HepG2 (cell line): Measurements from ENCODE around the gene ABCG8. TPM values are rescaled to one million over a fixed set of nuclear protein-coding genes. Genes with fewer than 3 reads are reported as not detected.

Experiments used
- REPIN1 ChIP-seq: sonication (generic); formaldehyde crosslinking; IDR thresholded peaks from 2 replicates; pipeline ENCODE4 v1.8.0; 2022; ENCODE audit warnings: missing genetic modification reagents, low read depth, mild to moderate bottlenecking, borderline replicate concordance
- REXO4 ChIP-seq: sonication (generic); formaldehyde crosslinking; IDR thresholded peaks from 2 replicates; pipeline ENCODE4 v1.8.0; 2022; ENCODE audit warnings: missing genetic modification reagents, mild to moderate bottlenecking, borderline replicate concordance
- ZIK1 ChIP-seq: sonication (generic); formaldehyde crosslinking; IDR thresholded peaks from 2 replicates; pipeline ENCODE4 v1.5.0; 2020; ENCODE audit warnings: mild to moderate bottlenecking, low read depth, missing genetic modification reagents, borderline replicate concordance
- ZNF225 ChIP-seq: sonication (generic); formaldehyde crosslinking; IDR thresholded peaks from 2 replicates; pipeline ENCODE4 v1.4.0; 2020; ENCODE audit warnings: mild to moderate bottlenecking, missing genetic modification reagents
- ZNF605 ChIP-seq: sonication (generic); formaldehyde crosslinking; IDR thresholded peaks from 2 replicates; pipeline ENCODE4 v1.8.0; 2022; ENCODE audit warnings: mild to moderate bottlenecking, missing genetic modification reagents
- ZNF773 ChIP-seq: sonication (generic); formaldehyde crosslinking; IDR thresholded peaks from 2 replicates; pipeline ENCODE4 v1.4.0; 2020; ENCODE audit warnings: missing genetic modification reagents, borderline replicate concordance
- ZSCAN30 ChIP-seq: sonication (generic); formaldehyde crosslinking; IDR thresholded peaks from 2 replicates; pipeline ENCODE4 v1.5.0; 2020; ENCODE audit warnings: mild to moderate bottlenecking, missing genetic modification reagents
- polyA plus RNA-seq, 8 experiments: library from polyadenylated mRNA; depleted of rRNA in 3 of 8; stranded (reverse) in 7 of 8; unstranded in 1 of 8; fragments of >200 nt; fragmentation: Illumina TruSeq in 4 of 8; extraction: Trizol in 4 of 8; gene quantifications; 2 replicates each; pipeline versions ENCODE4 v1.2.1 to v1.2.3, GENCODE V29; 2011 to 2016; ENCODE audit warnings: low read depth in 4 of 8, missing spikeins in 1 of 8, mixed read lengths in 1 of 8; ENCODE audit not compliant: insufficient read depth in 1 of 8
- total RNA-seq, 5 experiments: library from RNA; depleted of rRNA; stranded (reverse); fragments of >200 nt; fragmentation: Illumina TruSeq; extraction: Trizol; gene quantifications; 2 replicates each; pipeline ENCODE4 v1.2.3, GENCODE V29; 2016; ENCODE audit warnings: low read depth in 1 of 5
- TF ChIP-seq, protein P1 (sequence below): sonication (generic); formaldehyde crosslinking; IDR thresholded peaks from 2 replicates; pipeline ENCODE4 v1.4.0; 2020; ENCODE audit warnings: missing genetic modification reagents, mild to moderate bottlenecking, borderline replicate concordance
- TF ChIP-seq, protein P2 (sequence below): sonication (generic); formaldehyde crosslinking; IDR thresholded peaks from 2 replicates; pipeline ENCODE4 v1.8.0; 2022; ENCODE audit warnings: missing genetic modification reagents, mild to moderate bottlenecking, borderline replicate concordance
- TF ChIP-seq, protein P3 (sequence below): sonication (generic); formaldehyde crosslinking; IDR thresholded peaks from 2 replicates; pipeline ENCODE4 v1.4.0; 2020; ENCODE audit warnings: missing genetic modification reagents, borderline replicate concordance
- TF ChIP-seq, protein P4 (sequence below): sonication (generic); formaldehyde crosslinking; IDR thresholded peaks from 2 replicates; pipeline ENCODE4 v1.9.0; 2022; ENCODE audit warnings: low read depth, missing genetic modification reagents

ABCG8 gene
- total and polyA plus RNA-seq, 2 of the 13 experiments (the other 11 are each of a cell fraction or from before 2014, with no cell fraction given), result 8.1 to 8.8 TPM

DNA sequence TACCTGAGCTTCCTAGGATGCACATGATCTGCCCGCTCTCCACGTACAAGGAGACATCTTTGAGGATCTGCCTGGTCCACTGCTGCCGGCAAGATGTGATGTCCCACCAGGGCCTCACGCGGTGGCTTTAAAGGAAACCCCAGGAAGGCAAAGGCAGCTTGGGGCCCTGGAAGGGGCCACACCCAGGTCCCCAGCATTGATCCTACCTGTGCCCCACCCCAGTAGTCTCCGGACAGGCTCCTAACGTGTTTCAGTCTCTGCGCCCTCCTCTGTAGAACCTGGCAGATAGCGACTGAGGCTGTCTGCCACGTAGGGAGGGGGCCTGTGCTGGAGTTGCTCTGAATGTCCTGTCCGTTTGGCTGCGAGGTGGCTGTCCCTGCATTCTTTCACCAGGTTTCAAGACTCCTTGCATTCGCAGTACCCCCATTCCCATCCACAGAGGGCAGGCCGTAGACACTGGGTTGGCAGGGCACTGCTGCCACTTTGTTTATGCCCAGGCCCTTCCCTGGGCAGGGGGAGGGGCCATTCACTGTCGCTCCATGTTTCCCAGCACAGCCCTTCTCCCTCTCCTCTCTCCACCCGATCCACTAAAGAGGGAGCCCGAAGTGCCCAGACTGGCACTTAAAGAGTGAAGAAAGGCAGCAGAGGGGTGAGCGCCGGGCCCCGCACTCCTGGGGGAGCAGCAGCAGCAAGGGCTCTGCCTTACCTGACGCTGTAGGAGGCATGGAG, 776 bp upstream of the ABCG8 start (continued):
- TF ChIP-seq, protein P1, sequence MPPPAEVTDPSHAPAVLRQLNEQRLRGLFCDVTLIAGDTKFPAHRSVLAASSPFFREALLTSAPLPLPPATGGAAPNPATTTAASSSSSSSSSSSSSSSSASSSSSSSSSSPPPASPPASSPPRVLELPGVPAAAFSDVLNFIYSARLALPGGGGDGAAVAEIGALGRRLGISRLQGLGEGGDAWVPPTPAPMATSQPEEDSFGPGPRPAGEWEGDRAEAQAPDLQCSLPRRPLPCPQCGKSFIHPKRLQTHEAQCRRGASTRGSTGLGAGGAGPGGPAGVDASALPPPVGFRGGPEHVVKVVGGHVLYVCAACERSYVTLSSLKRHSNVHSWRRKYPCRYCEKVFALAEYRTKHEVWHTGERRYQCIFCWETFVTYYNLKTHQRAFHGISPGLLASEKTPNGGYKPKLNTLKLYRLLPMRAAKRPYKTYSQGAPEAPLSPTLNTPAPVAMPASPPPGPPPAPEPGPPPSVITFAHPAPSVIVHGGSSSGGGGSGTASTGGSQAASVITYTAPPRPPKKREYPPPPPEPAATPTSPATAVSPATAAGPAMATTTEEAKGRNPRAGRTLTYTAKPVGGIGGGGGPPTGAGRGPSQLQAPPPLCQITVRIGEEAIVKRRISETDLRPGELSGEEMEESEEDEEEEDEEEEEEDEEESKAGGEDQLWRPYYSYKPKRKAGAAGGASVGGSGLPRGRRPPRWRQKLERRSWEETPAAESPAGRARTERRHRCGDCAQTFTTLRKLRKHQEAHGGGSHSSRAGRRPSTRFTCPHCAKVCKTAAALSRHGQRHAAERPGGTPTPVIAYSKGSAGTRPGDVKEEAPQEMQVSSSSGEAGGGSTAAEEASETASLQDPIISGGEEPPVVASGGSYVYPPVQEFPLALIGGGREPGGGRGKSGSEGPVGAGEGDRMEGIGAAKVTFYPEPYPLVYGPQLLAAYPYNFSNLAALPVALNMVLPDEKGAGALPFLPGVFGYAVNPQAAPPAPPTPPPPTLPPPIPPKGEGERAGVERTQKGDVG (CRISPR knock-in tag), result 0 out of 2 replicates have a peak, but pooled peaks have one; percentile 6
- TF ChIP-seq ZNF773 (CRISPR knock-in tag), result no peak
- TF ChIP-seq, protein P2, sequence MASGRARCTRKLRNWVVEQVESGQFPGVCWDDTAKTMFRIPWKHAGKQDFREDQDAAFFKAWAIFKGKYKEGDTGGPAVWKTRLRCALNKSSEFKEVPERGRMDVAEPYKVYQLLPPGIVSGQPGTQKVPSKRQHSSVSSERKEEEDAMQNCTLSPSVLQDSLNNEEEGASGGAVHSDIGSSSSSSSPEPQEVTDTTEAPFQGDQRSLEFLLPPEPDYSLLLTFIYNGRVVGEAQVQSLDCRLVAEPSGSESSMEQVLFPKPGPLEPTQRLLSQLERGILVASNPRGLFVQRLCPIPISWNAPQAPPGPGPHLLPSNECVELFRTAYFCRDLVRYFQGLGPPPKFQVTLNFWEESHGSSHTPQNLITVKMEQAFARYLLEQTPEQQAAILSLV, result 0 out of 2 replicates have a peak, but pooled peaks have one; percentile 8
- TF ChIP-seq, protein P3, sequence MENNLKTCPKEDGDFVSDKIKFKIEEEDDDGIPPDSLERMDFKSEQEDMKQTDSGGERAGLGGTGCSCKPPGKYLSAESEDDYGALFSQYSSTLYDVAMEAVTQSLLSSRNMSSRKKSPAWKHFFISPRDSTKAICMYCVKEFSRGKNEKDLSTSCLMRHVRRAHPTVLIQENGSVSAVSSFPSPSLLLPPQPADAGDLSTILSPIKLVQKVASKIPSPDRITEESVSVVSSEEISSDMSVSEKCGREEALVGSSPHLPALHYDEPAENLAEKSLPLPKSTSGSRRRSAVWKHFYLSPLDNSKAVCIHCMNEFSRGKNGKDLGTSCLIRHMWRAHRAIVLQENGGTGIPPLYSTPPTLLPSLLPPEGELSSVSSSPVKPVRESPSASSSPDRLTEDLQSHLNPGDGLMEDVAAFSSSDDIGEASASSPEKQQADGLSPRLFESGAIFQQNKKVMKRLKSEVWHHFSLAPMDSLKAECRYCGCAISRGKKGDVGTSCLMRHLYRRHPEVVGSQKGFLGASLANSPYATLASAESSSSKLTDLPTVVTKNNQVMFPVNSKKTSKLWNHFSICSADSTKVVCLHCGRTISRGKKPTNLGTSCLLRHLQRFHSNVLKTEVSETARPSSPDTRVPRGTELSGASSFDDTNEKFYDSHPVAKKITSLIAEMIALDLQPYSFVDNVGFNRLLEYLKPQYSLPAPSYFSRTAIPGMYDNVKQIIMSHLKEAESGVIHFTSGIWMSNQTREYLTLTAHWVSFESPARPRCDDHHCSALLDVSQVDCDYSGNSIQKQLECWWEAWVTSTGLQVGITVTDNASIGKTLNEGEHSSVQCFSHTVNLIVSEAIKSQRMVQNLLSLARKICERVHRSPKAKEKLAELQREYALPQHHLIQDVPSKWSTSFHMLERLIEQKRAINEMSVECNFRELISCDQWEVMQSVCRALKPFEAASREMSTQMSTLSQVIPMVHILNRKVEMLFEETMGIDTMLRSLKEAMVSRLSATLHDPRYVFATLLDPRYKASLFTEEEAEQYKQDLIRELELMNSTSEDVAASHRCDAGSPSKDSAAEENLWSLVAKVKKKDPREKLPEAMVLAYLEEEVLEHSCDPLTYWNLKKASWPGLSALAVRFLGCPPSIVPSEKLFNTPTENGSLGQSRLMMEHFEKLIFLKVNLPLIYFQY (CRISPR knock-in tag), result 0 out of 2 replicates have a peak, but pooled peaks have one; percentile 32
- 0 out of 2 replicates have a peak, but pooled peaks have one; percentile 3 for TF ChIP-seq ZSCAN30
- TF ChIP-seq REXO4 (CRISPR knock-in tag), result 0 out of 2 replicates have a peak, but pooled peaks have one; percentile 13
- TF ChIP-seq ZNF225 (CRISPR knock-in tag), result 0 out of 2 replicates have a peak, but pooled peaks have one; percentile 60
- 0 out of 2 replicates have a peak, but pooled peaks have one; percentile 10 for TF ChIP-seq ZNF605 (CRISPR knock-in tag)
- TF ChIP-seq, protein P4, sequence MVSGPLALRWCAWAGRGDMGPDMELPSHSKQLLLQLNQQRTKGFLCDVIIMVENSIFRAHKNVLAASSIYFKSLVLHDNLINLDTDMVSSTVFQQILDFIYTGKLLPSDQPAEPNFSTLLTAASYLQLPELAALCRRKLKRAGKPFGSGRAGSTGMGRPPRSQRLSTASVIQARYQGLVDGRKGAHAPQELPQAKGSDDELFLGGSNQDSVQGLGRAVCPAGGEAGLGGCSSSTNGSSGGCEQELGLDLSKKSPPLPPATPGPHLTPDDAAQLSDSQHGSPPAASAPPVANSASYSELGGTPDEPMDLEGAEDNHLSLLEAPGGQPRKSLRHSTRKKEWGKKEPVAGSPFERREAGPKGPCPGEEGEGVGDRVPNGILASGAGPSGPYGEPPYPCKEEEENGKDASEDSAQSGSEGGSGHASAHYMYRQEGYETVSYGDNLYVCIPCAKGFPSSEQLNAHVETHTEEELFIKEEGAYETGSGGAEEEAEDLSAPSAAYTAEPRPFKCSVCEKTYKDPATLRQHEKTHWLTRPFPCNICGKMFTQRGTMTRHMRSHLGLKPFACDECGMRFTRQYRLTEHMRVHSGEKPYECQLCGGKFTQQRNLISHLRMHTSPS (CRISPR knock-in tag), result peak; percentile 89
- TF ChIP-seq REPIN1 (CRISPR knock-in tag), result peak; percentile 8; the same call in 1 of the 2 replicates
- TF ChIP-seq ZIK1, result 0 out of 2 replicates have a peak, but pooled peaks have one; percentile 5
